Esophagus muscularis mucosa (tissue), 3 donors: ENCODE data around the gene ABCA3.

Experiments
- POLR2A ChIP-seq: fragments of 450-650 bp; IDR thresholded peaks from one replicate; pipeline ENCODE4 v1.6.1; 2017; ENCODE audit warnings: antibody characterized with exemption, moderate library complexity, mild to moderate bottlenecking, low read depth
- POLR2AphosphoS5 ChIP-seq, 2 donors: sonication (generic); formaldehyde crosslinking; IDR thresholded peaks; one replicate each; pipeline ENCODE4 v1.6.1; 2017; ENCODE audit warnings: antibody characterized with exemption in 2 of 2
- TF ChIP-seq, protein P1 (sequence below), 3 experiments: fragments of 200-600 bp in 2 of 3; fragments of 450-650 bp in 1 of 3; sonication (generic) in 2 of 3; IDR thresholded peaks; one replicate each; pipeline ENCODE4 v1.5.1; 2017 to 2019; ENCODE audit warnings: antibody characterized with exemption in 3 of 3, mild to moderate bottlenecking in 2 of 3, moderate library complexity in 1 of 3

DNA sequence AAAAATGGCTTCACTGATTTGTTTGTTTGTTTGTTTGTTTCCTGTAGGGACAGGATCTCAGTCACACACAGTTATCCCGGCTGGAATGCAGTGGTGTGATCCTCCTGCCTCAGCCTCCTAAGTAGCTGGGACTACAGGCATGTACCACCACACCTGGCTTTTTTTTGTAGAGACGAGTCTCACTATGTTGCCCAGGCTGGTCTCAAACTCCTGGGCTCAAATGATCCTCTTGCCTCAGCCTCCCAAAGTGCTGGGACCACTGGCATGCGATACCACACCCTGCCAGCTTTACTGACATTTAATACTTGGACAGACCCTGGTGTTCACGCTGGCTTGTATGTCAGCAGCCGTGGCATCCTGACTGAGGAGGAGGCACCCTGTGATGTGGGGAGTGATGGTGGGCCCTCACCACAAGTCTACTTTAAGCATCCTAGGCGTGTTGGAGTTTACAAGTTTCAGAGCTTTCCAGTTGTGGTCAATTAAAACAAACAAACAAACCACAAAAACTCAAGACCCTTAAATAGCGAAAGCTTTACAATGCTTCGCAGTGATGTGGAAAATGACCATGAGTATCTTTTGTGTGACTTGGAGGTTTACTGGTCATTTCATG is 5.1 kb downstream of the ABCA3 start:
- TF ChIP-seq POLR2A, result no peak
- TF ChIP-seq, protein P1, sequence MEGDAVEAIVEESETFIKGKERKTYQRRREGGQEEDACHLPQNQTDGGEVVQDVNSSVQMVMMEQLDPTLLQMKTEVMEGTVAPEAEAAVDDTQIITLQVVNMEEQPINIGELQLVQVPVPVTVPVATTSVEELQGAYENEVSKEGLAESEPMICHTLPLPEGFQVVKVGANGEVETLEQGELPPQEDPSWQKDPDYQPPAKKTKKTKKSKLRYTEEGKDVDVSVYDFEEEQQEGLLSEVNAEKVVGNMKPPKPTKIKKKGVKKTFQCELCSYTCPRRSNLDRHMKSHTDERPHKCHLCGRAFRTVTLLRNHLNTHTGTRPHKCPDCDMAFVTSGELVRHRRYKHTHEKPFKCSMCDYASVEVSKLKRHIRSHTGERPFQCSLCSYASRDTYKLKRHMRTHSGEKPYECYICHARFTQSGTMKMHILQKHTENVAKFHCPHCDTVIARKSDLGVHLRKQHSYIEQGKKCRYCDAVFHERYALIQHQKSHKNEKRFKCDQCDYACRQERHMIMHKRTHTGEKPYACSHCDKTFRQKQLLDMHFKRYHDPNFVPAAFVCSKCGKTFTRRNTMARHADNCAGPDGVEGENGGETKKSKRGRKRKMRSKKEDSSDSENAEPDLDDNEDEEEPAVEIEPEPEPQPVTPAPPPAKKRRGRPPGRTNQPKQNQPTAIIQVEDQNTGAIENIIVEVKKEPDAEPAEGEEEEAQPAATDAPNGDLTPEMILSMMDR (IDR thresholded peaks at IDR 0.05), result no peak
- no peak for TF ChIP-seq POLR2AphosphoS5 (IDR thresholded peaks at IDR 0.05)
